Mesenchymal stem cell (in vitro differentiated cells and primary cell): Measurements from ENCODE around the gene LIMA1.

Experiments used
- DNase-seq: peaks from one replicate; pipeline ENCODE4 v3.0.0-alpha.2; 2013
- H2AFZ ChIP-seq: one replicate; pipeline ENCODE4 v1.6.1; 2013; ENCODE audit warnings: low read depth, mild to moderate bottlenecking, control low read depth, inconsistent platforms, low read length, moderate library complexity
- H2AK5ac ChIP-seq: 2 replicates; pipeline ENCODE4 v1.6.1; 2013; ENCODE audit warnings: low read length, moderate library complexity, mild to moderate bottlenecking, inconsistent platforms; ENCODE audit not compliant: severe bottlenecking
- H2BK120ac ChIP-seq: one replicate; pipeline ENCODE4 v1.6.1; 2013; ENCODE audit warnings: low read depth, mild to moderate bottlenecking, inconsistent platforms, low read length, moderate library complexity
- H2BK12ac ChIP-seq, 2 experiments: one replicate each; pipeline ENCODE4 v1.6.1; 2013; ENCODE audit warnings: inconsistent platforms in 2 of 2, low read length in 2 of 2, mild to moderate bottlenecking in 2 of 2, moderate library complexity in 2 of 2, control low read depth in 1 of 2
- H2BK15ac ChIP-seq: one replicate; pipeline ENCODE4 v1.6.1; 2013; ENCODE audit warnings: mild to moderate bottlenecking, low read depth, inconsistent platforms; ENCODE audit not compliant: poor library complexity, severe bottlenecking
- H2BK5ac ChIP-seq: 2 replicates; pipeline ENCODE4 v1.6.1; 2013; ENCODE audit warnings: low read depth, mild to moderate bottlenecking, low read length, control low read depth, inconsistent platforms; ENCODE audit not compliant: poor library complexity, severe bottlenecking
- H3K14ac ChIP-seq, 2 experiments: one replicate each; pipeline ENCODE4 v1.6.1; 2013; ENCODE audit warnings: inconsistent platforms in 2 of 2, low read length in 2 of 2, control low read depth in 1 of 2, mild to moderate bottlenecking in 1 of 2, moderate library complexity in 1 of 2
- H3K18ac ChIP-seq, 2 experiments: one replicate each; pipeline ENCODE4 v1.6.1; 2013; ENCODE audit warnings: inconsistent platforms in 2 of 2, low read length in 2 of 2, control low read depth in 1 of 2, low read depth in 1 of 2, mild to moderate bottlenecking in 1 of 2
- H3K23ac ChIP-seq, 2 experiments: one replicate each; pipeline ENCODE4 v1.6.1; 2013; ENCODE audit warnings: inconsistent platforms in 2 of 2, low read length in 2 of 2, mild to moderate bottlenecking in 2 of 2, moderate library complexity in 2 of 2, control low read depth in 1 of 2
- H3K27ac ChIP-seq: 2 replicates; pipeline ENCODE4 v1.5.1; 2013; ENCODE audit warnings: mild to moderate bottlenecking, moderate library complexity, low read length, control low read depth, inconsistent platforms; ENCODE audit not compliant: poor library complexity, severe bottlenecking
- H3K27me3 ChIP-seq, 2 experiments: 2 replicates each; pipeline versions ENCODE4 v1.6.1 to v1.7.0; 2013; ENCODE audit warnings: low read length in 2 of 2, mild to moderate bottlenecking in 2 of 2, moderate library complexity in 2 of 2, control low read depth in 1 of 2, inconsistent platforms in 1 of 2; ENCODE audit not compliant: control insufficient read depth in 1 of 2, insufficient read depth in 1 of 2
- H3K36me3 ChIP-seq, 2 experiments: 2 replicates each; pipeline versions ENCODE4 v1.6.1 to v1.7.0; 2013; ENCODE audit warnings: low read length in 2 of 2, control low read depth in 1 of 2, inconsistent platforms in 1 of 2, low read depth in 1 of 2, mild to moderate bottlenecking in 1 of 2; ENCODE audit not compliant: insufficient read depth in 2 of 2, control insufficient read depth in 1 of 2
- H3K4ac ChIP-seq, 2 experiments: one replicate each; pipeline ENCODE4 v1.6.1; 2013; ENCODE audit warnings: inconsistent platforms in 2 of 2, low read length in 2 of 2, mild to moderate bottlenecking in 2 of 2, moderate library complexity in 2 of 2, control low read depth in 1 of 2, low read depth in 1 of 2
- H3K4me1 ChIP-seq: 2 replicates; pipeline ENCODE4 v1.6.1; 2013; ENCODE audit warnings: low read depth, low read length, control low read depth; ENCODE audit not compliant: control insufficient read depth, insufficient read depth
- H3K4me2 ChIP-seq: 2 replicates; pipeline ENCODE4 v1.6.1; 2013; ENCODE audit warnings: low read length, mild to moderate bottlenecking, inconsistent platforms; ENCODE audit not compliant: poor library complexity, severe bottlenecking
- H3K4me3 ChIP-seq, 2 experiments: 2 replicates each; pipeline versions ENCODE4 v1.5.1 to v1.7.0; 2013; ENCODE audit warnings: low read length in 2 of 2, mild to moderate bottlenecking in 2 of 2, control low read depth in 1 of 2, low read depth in 1 of 2; ENCODE audit not compliant: insufficient read depth in 1 of 2
- H3K79me1 ChIP-seq: replicated peaks from 2 replicates; pipeline ENCODE4 v1.6.1; 2013; ENCODE audit warnings: mild to moderate bottlenecking, control low read depth, low read length, inconsistent platforms; ENCODE audit not compliant: poor library complexity, severe bottlenecking
- H3K9ac ChIP-seq: 2 replicates; pipeline ENCODE4 v1.7.0; 2013; ENCODE audit warnings: mild to moderate bottlenecking, low read length, moderate library complexity
- H3K9me3 ChIP-seq: 2 replicates; pipeline ENCODE4 v1.7.0; 2013; ENCODE audit warnings: mild to moderate bottlenecking, low read length; ENCODE audit not compliant: control insufficient read depth
- H4K8ac ChIP-seq: one replicate; pipeline ENCODE4 v1.6.1; 2013; ENCODE audit warnings: inconsistent platforms, mild to moderate bottlenecking, low read length, moderate library complexity
- H4K91ac ChIP-seq: one replicate; pipeline ENCODE4 v1.6.1; 2013; ENCODE audit warnings: mild to moderate bottlenecking, low read length, inconsistent platforms
- WGBS: methylation state at CpG from one replicate; pipeline ENCODE4 v1.1.7; 2013; ENCODE audit warnings: mixed read lengths; 5-methylcytosine and 5-hydroxymethylcytosine counted together

The LIMA1 gene

GRCh38 chr12:50224026-50224692 lies 59.2 kb downstream of the LIMA1 start:
- no peaks in the 10 kb centered on the region for H3K79me1 ChIP-seq
- H3K27ac ChIP-seq, result no peak overlapping the region
- no peak overlapping the region for H3K23ac ChIP-seq
- H2AFZ ChIP-seq, result no peak overlapping the region
- no peak overlapping the region for H2BK120ac ChIP-seq
- peak overlapping the region; percentile 33 for H3K9ac ChIP-seq
- no peak overlapping the region for H2BK15ac ChIP-seq
- WGBS, result 70% methylated on average over 2 of the region's 2 CpGs
- H3K9me3 ChIP-seq, result no peaks in the 10 kb centered on the region
- peaks cover 0 to 17% of the 10 kb centered on the region in 2 experiments for H3K36me3 ChIP-seq
- DNase-seq, result peak; percentile 69
- no peak overlapping the region for H2BK12ac ChIP-seq
- no peak overlapping the region for H4K8ac ChIP-seq
- H2AK5ac ChIP-seq, result no peak overlapping the region
- H3K4me3 ChIP-seq, result no peak overlapping the region
- peaks cover 6% of the 10 kb centered on the region for H3K4me1 ChIP-seq
- no peak overlapping the region for H4K91ac ChIP-seq
- no peak overlapping the region for H3K14ac ChIP-seq
- H3K18ac ChIP-seq, result no peak overlapping the region
- H3K4ac ChIP-seq, result no peak overlapping the region
- H3K4me2 ChIP-seq, result no peak overlapping the region
- no peak overlapping the region for H2BK5ac ChIP-seq
- H3K27me3 ChIP-seq, result no peaks in the 10 kb centered on the region

DNA sequence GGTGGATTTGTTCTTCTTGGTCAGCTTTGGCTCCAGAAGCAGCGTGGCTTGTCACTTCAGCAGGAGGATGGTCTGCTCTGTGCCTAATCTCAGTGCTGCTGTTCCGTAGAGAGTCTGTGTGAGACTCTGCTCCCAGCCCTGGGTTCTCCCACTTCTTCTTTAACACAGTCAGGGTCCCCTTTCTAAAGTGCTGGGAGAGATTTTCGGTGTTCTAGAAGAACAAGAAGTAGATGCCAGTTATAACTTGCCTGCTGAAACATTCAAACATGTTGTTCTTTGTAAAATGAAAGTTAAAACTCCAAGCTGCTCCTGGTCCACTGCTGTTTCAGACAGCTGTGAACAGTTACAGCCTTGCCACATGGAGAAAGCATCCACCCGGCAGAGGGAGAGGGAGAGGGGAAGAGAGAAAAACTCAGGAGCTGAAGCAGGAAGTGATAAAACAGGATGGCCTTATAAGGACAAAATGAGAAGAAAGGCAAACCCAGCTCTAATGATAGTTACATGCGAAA lies 61.0 kb downstream of the LIMA1 start:
- Histone ChIP-seq H3K4me2 (peak overlapping the region; percentile 83), H3K79me1 (peaks cover 7% of the 10 kb centered on the region), H2BK12ac (peak overlapping the region; percentile 63 to 67), H2BK5ac (peak overlapping the region; percentile 89), H3K14ac (peak overlapping the region in 1 of 2 experiments; percentile 95), H4K91ac (peak overlapping the region; percentile 88), H3K4me3 (peak overlapping the region; percentile 61 to 88), H3K27ac (peak overlapping the region; percentile 94), H3K4me1 (peaks cover 9% of the 10 kb centered on the region), H3K36me3 (peaks cover 3 to 25% of the 10 kb centered on the region in 2 experiments), H2AK5ac (peak overlapping the region; percentile 96), H3K27me3 (no peaks in the 10 kb centered on the region), H3K23ac (peak overlapping the region in 1 of 2 experiments; percentile 83), H4K8ac (no peak overlapping the region), H3K9me3 (no peaks in the 10 kb centered on the region), H3K4ac (peak overlapping the region; percentile 91 to 99), H2BK120ac (peak overlapping the region; percentile 54), H3K9ac (peak overlapping the region; percentile 97), H3K18ac (peak overlapping the region; percentile 77 to 96), H2AFZ (peak overlapping the region; percentile 51), H2BK15ac (no peak overlapping the region)
- 2% methylated on average over 3 of the region's 5 CpGs for WGBS
- DNase-seq, result peak; percentile 96

- no peak overlapping the region for H2BK120ac ChIP-seq
Measured at GRCh38 chr12:50221228-50222008, 61.9 kb downstream of the LIMA1 start.

More at GRCh38 chr12:50221228-50222008, 61.9 kb downstream of the LIMA1 start:
- H2AK5ac ChIP-seq, result no peak overlapping the region
- H3K4me3 ChIP-seq, result peak overlapping the region in 1 of 2 experiments; percentile 88
- H2BK15ac ChIP-seq, result no peak overlapping the region
- no peak overlapping the region for H2BK12ac ChIP-seq
- H3K23ac ChIP-seq, result no peak overlapping the region
- H2BK5ac ChIP-seq, result no peak overlapping the region
- no peak overlapping the region for H4K91ac ChIP-seq
- peaks cover 7% of the 10 kb centered on the region for H3K79me1 ChIP-seq
- H3K4me1 ChIP-seq, result peaks cover 9% of the 10 kb centered on the region
- H3K18ac ChIP-seq, result peak overlapping the region in 1 of 2 experiments; percentile 5
- H4K8ac ChIP-seq, result no peak overlapping the region
- no peaks in the 10 kb centered on the region for H3K27me3 ChIP-seq
- H3K36me3 ChIP-seq, result peaks cover 3 to 34% of the 10 kb centered on the region in 2 experiments
- no peaks in the 10 kb centered on the region for H3K9me3 ChIP-seq
- H3K9ac ChIP-seq, result peak overlapping the region; percentile 97
- peak overlapping the region; percentile 94 for H3K27ac ChIP-seq
- 4% methylated on average over 7 of the region's 9 CpGs for WGBS
- H2AFZ ChIP-seq, result no peak overlapping the region
- H3K4me2 ChIP-seq, result peak overlapping the region; percentile 83
- no peak overlapping the region for H3K4ac ChIP-seq
- H3K14ac ChIP-seq, result no peak overlapping the region
- peak; percentile 93 for DNase-seq
